ENCODE data around the gene FARSA. TPM values are rescaled to one million over a fixed set of nuclear protein-coding genes. Genes with fewer than 3 reads are reported as not detected.
A peak's percentile ranks its signal among the peaks of the same experiment; 100 is the strongest.

Gene FARSA
- total and polyA plus RNA-seq, 2 of the 13 experiments (the other 11 are each of a cell fraction or from before 2014, with no cell fraction given), result 25.9 to 72.0 TPM

GRCh38 chr19:12891553-12892021 is 41.9 kb downstream of the FARSA start (continued):
- TF ChIP-seq ZBTB34 (CRISPR knock-in tag; IDR thresholded peaks at IDR 0.05) (no peak), ATRX (CRISPR knock-in tag; IDR thresholded peaks at IDR 0.05; ENCODE audit: borderline replicate concordance) (no peak), CHCHD3 (CRISPR knock-in tag; IDR thresholded peaks at IDR 0.05) (no peak), E2F1 (CRISPR knock-in tag; IDR thresholded peaks at IDR 0.05) (no peak), XBP1 (CRISPR knock-in tag; IDR thresholded peaks at IDR 0.05) (no peak), ZNF644 (CRISPR knock-in tag; IDR thresholded peaks at IDR 0.05; ENCODE audit: low read depth) (no peak), PHF20 (CRISPR knock-in tag; IDR thresholded peaks at IDR 0.05) (no peak), GMEB1 (CRISPR knock-in tag; IDR thresholded peaks at IDR 0.05; ENCODE audit: borderline replicate concordance) (peak; percentile 2; the same call in 1 of the 2 replicates), UBTF (CRISPR knock-in tag; IDR thresholded peaks at IDR 0.05) (no peak), ZNF501 (CRISPR knock-in tag; IDR thresholded peaks at IDR 0.05) (0 out of 2 replicates have a peak, but pooled peaks have one; percentile 3), AHR (CRISPR knock-in tag; IDR thresholded peaks at IDR 0.05) (no peak), TFDP1 (CRISPR knock-in tag; IDR thresholded peaks at IDR 0.05; ENCODE audit: borderline replicate concordance) (no peak), POGZ (CRISPR knock-in tag; IDR thresholded peaks at IDR 0.05) (no peak), ZNF616 (CRISPR knock-in tag; IDR thresholded peaks at IDR 0.05; ENCODE audit: low read depth) (no peak), SMYD3 (CRISPR knock-in tag; IDR thresholded peaks at IDR 0.05) (no peak), LCORL (IDR thresholded peaks at IDR 0.05) (no peak), LCORL (CRISPR knock-in tag; IDR thresholded peaks at IDR 0.05) (no peak), REL (CRISPR knock-in tag; conservative IDR thresholded peaks at IDR 0.05) (no peak), MYC (CRISPR knock-in tag; IDR thresholded peaks at IDR 0.05; ENCODE audit: borderline replicate concordance) (no peak), FLYWCH1 (CRISPR knock-in tag; IDR thresholded peaks at IDR 0.05) (no peak), ELK4 (CRISPR knock-in tag; IDR thresholded peaks at IDR 0.05; ENCODE audit: borderline replicate concordance) (no peak), PHB2 (IDR thresholded peaks at IDR 0.05; ENCODE audit: partially characterized antibody) (no peak), ZSCAN9 (CRISPR knock-in tag; IDR thresholded peaks at IDR 0.05; ENCODE audit: borderline replicate concordance) (no peak), ELF1 (CRISPR knock-in tag; IDR thresholded peaks at IDR 0.05) (no peak)

Measured in HepG2 (cell line).